K562 (cell line): Measurements from ENCODE around the gene ZNRF1. TPM values are rescaled to one million over a fixed set of nuclear protein-coding genes. Genes with fewer than 3 reads are reported as not detected.
A peak's percentile ranks its signal among the peaks of the same experiment; 100 is the strongest.

ENCODE experiments used
- BDP1 ChIP-seq: IDR thresholded peaks from 3 replicates; pipeline ENCODE4 v1.6.1; 2011; ENCODE audit not compliant: insufficient read length, insufficient read depth
- BMI1 ChIP-seq: fragments of 150-350 bp; IDR thresholded peaks from 2 replicates; pipeline ENCODE4 v1.6.1; 2014; ENCODE audit warnings: low read length
- CBX5 ChIP-seq: IDR thresholded peaks from 2 replicates; pipeline ENCODE4 v1.6.1; 2014; ENCODE audit warnings: low read depth, borderline replicate concordance
- CREM ChIP-seq: IDR thresholded peaks from 2 replicates; pipeline ENCODE4 v1.6.1; 2014; ENCODE audit warnings: antibody characterized with exemption, low read depth
- DACH1 ChIP-seq: fragments of 450-650 bp; IDR thresholded peaks from 2 replicates; pipeline ENCODE4 v1.6.1; 2018; ENCODE audit not compliant: partially characterized antibody
- FOS ChIP-seq: IDR thresholded peaks from 3 replicates; pipeline ENCODE4 v1.6.1; 2011; ENCODE audit not compliant: insufficient read length; ENCODE audit errors: extremely low read depth
- JUNB ChIP-seq: fragments of 450-650 bp; formaldehyde crosslinking; conservative IDR thresholded peaks from 2 replicates; pipeline ENCODE4 v1.4.0; 2020; ENCODE audit warnings: mild to moderate bottlenecking
- KHSRP ChIP-seq: fragments of 450-650 bp; IDR thresholded peaks from 2 replicates; pipeline ENCODE4 v1.6.1; 2017
- MAFK ChIP-seq: IDR thresholded peaks from 2 replicates; pipeline ENCODE4 v1.6.1; 2011; ENCODE audit warnings: low read length, improper control_type of control experiment
- MAZ ChIP-seq, 2 experiments: fragments of 450-650 bp in 1 of 2; sonication (generic) in 1 of 2; formaldehyde crosslinking; IDR thresholded peaks in 1 of 2; conservative IDR thresholded peaks in 1 of 2; 2 replicates each; pipeline versions ENCODE4 v1.4.0 to v1.5.0; 2020; ENCODE audit warnings: mild to moderate bottlenecking in 1 of 2, missing genetic modification reagents in 1 of 2
- NONO ChIP-seq, 2 experiments: fragments of 200-400 bp in 1 of 2; fragments of 450-650 bp in 1 of 2; formaldehyde crosslinking in 1 of 2; IDR thresholded peaks; 2 replicates each; pipeline ENCODE4 v1.6.1; 2017; ENCODE audit warnings: low read depth in 2 of 2, mild to moderate bottlenecking in 2 of 2, moderate library complexity in 2 of 2, low read length in 1 of 2
- SMAD2 ChIP-seq: fragments of 150-350 bp; IDR thresholded peaks from 2 replicates; pipeline ENCODE4 v1.6.1; 2014; ENCODE audit warnings: low read depth, mild to moderate bottlenecking, low read length
- SMAD3 ChIP-seq: fragments of 450-650 bp; formaldehyde crosslinking; conservative IDR thresholded peaks from 2 replicates; pipeline ENCODE4 v1.4.0; 2020; ENCODE audit warnings: mild to moderate bottlenecking
- SREBF2 ChIP-seq: sonication (generic); formaldehyde crosslinking; IDR thresholded peaks from 2 replicates; pipeline ENCODE4 v1.4.0; 2020; ENCODE audit warnings: mild to moderate bottlenecking, missing genetic modification reagents
- TRIM24 ChIP-seq, 2 experiments: fragments of 450-650 bp; IDR thresholded peaks; 2 replicates each; pipeline ENCODE4 v1.6.1; 2016
- ZNF121 ChIP-seq: sonication (generic); formaldehyde crosslinking; conservative IDR thresholded peaks from 2 replicates; pipeline ENCODE4 v1.8.0; 2022; ENCODE audit warnings: missing genetic modification reagents
- ZNF212 ChIP-seq: fragments of 450-650 bp; formaldehyde crosslinking; IDR thresholded peaks from 2 replicates; pipeline ENCODE4 v1.4.0; 2020; ENCODE audit warnings: mild to moderate bottlenecking
- ZNF76 ChIP-seq: fragments of 250-450 bp; sonication (Bioruptor Pico); IDR thresholded peaks from 2 replicates; pipeline ENCODE4 v1.4.0; 2020; ENCODE audit warnings: mild to moderate bottlenecking, moderate library complexity, borderline replicate concordance
- polyA plus RNA-seq, 8 experiments: library from polyadenylated mRNA; depleted of rRNA in 4 of 8; stranded (reverse) in 5 of 8; unstranded in 3 of 8; fragments of >200 nt; fragmentation: Nextera tagmentation in 2 of 8; fragmentation: Illumina TruSeq in 1 of 8; extraction: Ambion mirVana in 2 of 8; extraction: Trizol in 1 of 8; gene quantifications; 2 replicates each; pipeline versions ENCODE4 v1.2.1 to v1.2.3, GENCODE V29; 2011 to 2014; ENCODE audit warnings: inconsistent platforms in 1 of 8, missing spikeins in 1 of 8
- total RNA-seq, 7 experiments: library from RNA; depleted of rRNA in 6 of 7; stranded (reverse); fragments of >200 nt in 6 of 7; fragmentation: Illumina TruSeq in 2 of 7; extraction: Trizol in 2 of 7; gene quantifications; 2 replicates each; pipeline versions ENCODE4 v1.2.1 to v1.2.3, GENCODE V29; 2011 to 2021; ENCODE audit warnings: low replicate concordance in 1 of 7
- TF ChIP-seq, protein P1 (sequence below): fragments of 450-650 bp; formaldehyde crosslinking; IDR thresholded peaks from 2 replicates; pipeline ENCODE4 v1.4.0; 2022; ENCODE audit warnings: mild to moderate bottlenecking, moderate library complexity
- TF ChIP-seq, protein P2 (sequence below): IDR thresholded peaks from 3 replicates; pipeline ENCODE4 v1.6.1; 2011; ENCODE audit warnings: borderline replicate concordance, mild to moderate bottlenecking, moderate library complexity; ENCODE audit not compliant: insufficient read length; ENCODE audit errors: extremely low read depth
- TF ChIP-seq, protein P3 (sequence below): sonication (generic); formaldehyde crosslinking; IDR thresholded peaks from 2 replicates; pipeline ENCODE4 v1.8.0; 2022; ENCODE audit warnings: missing genetic modification reagents, mild to moderate bottlenecking, borderline replicate concordance
- TF ChIP-seq, protein P4 (sequence below): fragments of 200-800 bp; sonication (Bioruptor generic); IDR thresholded peaks from 2 replicates; pipeline ENCODE4 v1.6.1; 2017; ENCODE audit warnings: missing genetic modification characterization, missing compliant biosample characterization

ZNRF1 gene
- total and polyA plus RNA-seq, 9 of the 15 experiments (the other 6 are each of a cell fraction or from before 2014, with no cell fraction given), result 9.5 to 37.7 (median 20.0) TPM

- TF ChIP-seq KHSRP (peak; percentile 83), BDP1 (no peak), MAFK (peak; percentile 35; the same call in 1 of the 2 replicates), CBX5 (no peak), NONO (IDR thresholded peaks at IDR 0.05; ENCODE audit: low read depth in 2 of 2, low read length in 1 of 2) (peak in 1 of 2 experiments; percentile 54; a peak in 1 of 4 replicates), DACH1 (peak; percentile 19), ZNF76 (no peak), MAZ (CRISPR knock-in tag; conservative IDR thresholded peaks at IDR 0.05 in 1 of 2, IDR thresholded peaks at IDR 0.05 in 1 of 2) (0 out of 4 replicates have a peak, but pooled peaks of 1 of the 2 experiments have one; percentile 41), ZNF212 (CRISPR knock-in tag) (no peak), JUNB (CRISPR knock-in tag) (no peak), SMAD3 (CRISPR knock-in tag) (peak; percentile 85), CREM (peak; percentile 64; the same call in 1 of the 2 replicates), BMI1 (no peak), SREBF2 (CRISPR knock-in tag) (no peak), TRIM24 (IDR thresholded peaks at IDR 0.05) (peak; percentile 89 to 94), ZNF121 (CRISPR knock-in tag) (no peak), SMAD2 (no peak), FOS (no peak)
- TF ChIP-seq, protein P1, sequence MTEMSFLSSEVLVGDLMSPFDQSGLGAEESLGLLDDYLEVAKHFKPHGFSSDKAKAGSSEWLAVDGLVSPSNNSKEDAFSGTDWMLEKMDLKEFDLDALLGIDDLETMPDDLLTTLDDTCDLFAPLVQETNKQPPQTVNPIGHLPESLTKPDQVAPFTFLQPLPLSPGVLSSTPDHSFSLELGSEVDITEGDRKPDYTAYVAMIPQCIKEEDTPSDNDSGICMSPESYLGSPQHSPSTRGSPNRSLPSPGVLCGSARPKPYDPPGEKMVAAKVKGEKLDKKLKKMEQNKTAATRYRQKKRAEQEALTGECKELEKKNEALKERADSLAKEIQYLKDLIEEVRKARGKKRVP (CRISPR knock-in tag), result no peak
- TF ChIP-seq, protein P2, sequence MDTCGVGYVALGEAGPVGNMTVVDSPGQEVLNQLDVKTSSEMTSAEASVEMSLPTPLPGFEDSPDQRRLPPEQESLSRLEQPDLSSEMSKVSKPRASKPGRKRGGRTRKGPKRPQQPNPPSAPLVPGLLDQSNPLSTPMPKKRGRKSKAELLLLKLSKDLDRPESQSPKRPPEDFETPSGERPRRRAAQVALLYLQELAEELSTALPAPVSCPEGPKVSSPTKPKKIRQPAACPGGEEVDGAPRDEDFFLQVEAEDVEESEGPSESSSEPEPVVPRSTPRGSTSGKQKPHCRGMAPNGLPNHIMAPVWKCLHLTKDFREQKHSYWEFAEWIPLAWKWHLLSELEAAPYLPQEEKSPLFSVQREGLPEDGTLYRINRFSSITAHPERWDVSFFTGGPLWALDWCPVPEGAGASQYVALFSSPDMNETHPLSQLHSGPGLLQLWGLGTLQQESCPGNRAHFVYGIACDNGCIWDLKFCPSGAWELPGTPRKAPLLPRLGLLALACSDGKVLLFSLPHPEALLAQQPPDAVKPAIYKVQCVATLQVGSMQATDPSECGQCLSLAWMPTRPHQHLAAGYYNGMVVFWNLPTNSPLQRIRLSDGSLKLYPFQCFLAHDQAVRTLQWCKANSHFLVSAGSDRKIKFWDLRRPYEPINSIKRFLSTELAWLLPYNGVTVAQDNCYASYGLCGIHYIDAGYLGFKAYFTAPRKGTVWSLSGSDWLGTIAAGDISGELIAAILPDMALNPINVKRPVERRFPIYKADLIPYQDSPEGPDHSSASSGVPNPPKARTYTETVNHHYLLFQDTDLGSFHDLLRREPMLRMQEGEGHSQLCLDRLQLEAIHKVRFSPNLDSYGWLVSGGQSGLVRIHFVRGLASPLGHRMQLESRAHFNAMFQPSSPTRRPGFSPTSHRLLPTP, result no peak
- TF ChIP-seq, protein P3, sequence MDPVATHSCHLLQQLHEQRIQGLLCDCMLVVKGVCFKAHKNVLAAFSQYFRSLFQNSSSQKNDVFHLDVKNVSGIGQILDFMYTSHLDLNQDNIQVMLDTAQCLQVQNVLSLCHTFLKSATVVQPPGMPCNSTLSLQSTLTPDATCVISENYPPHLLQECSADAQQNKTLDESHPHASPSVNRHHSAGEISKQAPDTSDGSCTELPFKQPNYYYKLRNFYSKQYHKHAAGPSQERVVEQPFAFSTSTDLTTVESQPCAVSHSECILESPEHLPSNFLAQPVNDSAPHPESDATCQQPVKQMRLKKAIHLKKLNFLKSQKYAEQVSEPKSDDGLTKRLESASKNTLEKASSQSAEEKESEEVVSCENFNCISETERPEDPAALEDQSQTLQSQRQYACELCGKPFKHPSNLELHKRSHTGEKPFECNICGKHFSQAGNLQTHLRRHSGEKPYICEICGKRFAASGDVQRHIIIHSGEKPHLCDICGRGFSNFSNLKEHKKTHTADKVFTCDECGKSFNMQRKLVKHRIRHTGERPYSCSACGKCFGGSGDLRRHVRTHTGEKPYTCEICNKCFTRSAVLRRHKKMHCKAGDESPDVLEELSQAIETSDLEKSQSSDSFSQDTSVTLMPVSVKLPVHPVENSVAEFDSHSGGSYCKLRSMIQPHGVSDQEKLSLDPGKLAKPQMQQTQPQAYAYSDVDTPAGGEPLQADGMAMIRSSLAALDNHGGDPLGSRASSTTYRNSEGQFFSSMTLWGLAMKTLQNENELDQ (CRISPR knock-in tag), result no peak
- TF ChIP-seq, protein P4, sequence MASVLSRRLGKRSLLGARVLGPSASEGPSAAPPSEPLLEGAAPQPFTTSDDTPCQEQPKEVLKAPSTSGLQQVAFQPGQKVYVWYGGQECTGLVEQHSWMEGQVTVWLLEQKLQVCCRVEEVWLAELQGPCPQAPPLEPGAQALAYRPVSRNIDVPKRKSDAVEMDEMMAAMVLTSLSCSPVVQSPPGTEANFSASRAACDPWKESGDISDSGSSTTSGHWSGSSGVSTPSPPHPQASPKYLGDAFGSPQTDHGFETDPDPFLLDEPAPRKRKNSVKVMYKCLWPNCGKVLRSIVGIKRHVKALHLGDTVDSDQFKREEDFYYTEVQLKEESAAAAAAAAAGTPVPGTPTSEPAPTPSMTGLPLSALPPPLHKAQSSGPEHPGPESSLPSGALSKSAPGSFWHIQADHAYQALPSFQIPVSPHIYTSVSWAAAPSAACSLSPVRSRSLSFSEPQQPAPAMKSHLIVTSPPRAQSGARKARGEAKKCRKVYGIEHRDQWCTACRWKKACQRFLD (CRISPR knock-in tag), result no peak; the same call in none of the 2 replicates
Measured at GRCh38 chr16:75043175-75043895, 44.5 kb downstream of the ZNRF1 start (continued).
